Fibroblast of lung (primary cell): ENCODE measurements around the gene ARHGAP44. TPM values are rescaled to one million over a fixed set of nuclear protein-coding genes. Genes with fewer than 3 reads are reported as not detected.
"Not testable (repeated sequence)": the region's sequence is repeated elsewhere in the genome, so short reads cannot be mapped to it uniquely, and the experiment has no call there.

Experiments
- DNase-seq, 2 donors: peaks; one replicate each; pipeline versions ENCODE4 v3.0.0 to v3.0.0-alpha.2; 2010; ENCODE audit warnings: low read depth in 2 of 2
- H2AFZ ChIP-seq: 2 replicates; pipeline ENCODE4 v1.5.1; 2012; ENCODE audit warnings: low read length, control low read depth, inconsistent platforms
- H3K27ac ChIP-seq: 2 replicates; pipeline ENCODE4 v1.5.1; 2011; ENCODE audit warnings: low read length, control low read depth; ENCODE audit not compliant: insufficient read depth
- H3K27me3 ChIP-seq: 2 replicates; pipeline ENCODE4 v1.5.1; 2011; ENCODE audit warnings: mild to moderate bottlenecking, low read length; ENCODE audit not compliant: control insufficient read depth, insufficient read depth
- H3K36me3 ChIP-seq: 2 replicates; pipeline ENCODE4 v1.5.1; 2011; ENCODE audit warnings: low read length; ENCODE audit not compliant: control insufficient read depth, insufficient read depth
- H3K4me1 ChIP-seq: 2 replicates; pipeline ENCODE4 v1.5.1; 2011; ENCODE audit warnings: low read length; ENCODE audit not compliant: control insufficient read depth, insufficient read depth; ENCODE audit errors: extremely low read depth
- H3K4me2 ChIP-seq: 2 replicates; pipeline ENCODE4 v1.5.1; 2011; ENCODE audit warnings: low read length, control low read depth; ENCODE audit not compliant: insufficient read depth; ENCODE audit errors: extremely low read depth
- H3K4me3 ChIP-seq, 4 experiments: fragments of 200-600 bp in 1 of 4; sonication (generic) in 1 of 4; replicated peaks in 1 of 4; 2 replicates each; pipeline ENCODE4 v1.5.1; 2011 to 2016; ENCODE audit warnings: low read length in 4 of 4, low read depth in 3 of 4, mild to moderate bottlenecking in 3 of 4, control low read depth in 2 of 4, inconsistent platforms in 1 of 4, mixed read lengths in 1 of 4; ENCODE audit not compliant: insufficient read depth in 1 of 4; ENCODE audit errors: control extremely low read depth in 1 of 4
- H3K79me2 ChIP-seq: 2 replicates; pipeline ENCODE4 v1.5.1; 2012; ENCODE audit warnings: mild to moderate bottlenecking, low read length, inconsistent platforms; ENCODE audit not compliant: control insufficient read depth, insufficient read depth
- H3K9ac ChIP-seq: 2 replicates; pipeline ENCODE4 v1.5.1; 2011; ENCODE audit warnings: mild to moderate bottlenecking, low read length, control low read depth; ENCODE audit not compliant: insufficient read depth
- H3K9me3 ChIP-seq: 2 replicates; pipeline ENCODE4 v1.5.1; 2012; ENCODE audit warnings: low read depth, low read length; ENCODE audit not compliant: control insufficient read depth, insufficient read depth
- H4K20me1 ChIP-seq: 2 replicates; pipeline ENCODE4 v1.5.1; 2011; ENCODE audit warnings: low read length; ENCODE audit not compliant: control insufficient read depth, insufficient read depth; ENCODE audit errors: extremely low read depth
- EZH2 ChIP-seq: IDR thresholded peaks from 2 replicates; pipeline ENCODE4 v1.5.1; 2012; ENCODE audit warnings: low read length, control low read depth, mild to moderate bottlenecking; ENCODE audit errors: missing control alignments
- polyA plus RNA-seq, 2 donors: library from polyadenylated mRNA; depleted of rRNA in 1 of 2; stranded (reverse) in 1 of 2; unstranded in 1 of 2; fragments of >200 nt; gene quantifications; 2 replicates each; pipeline ENCODE4 v1.2.1, GENCODE V29; 2011 to 2012; ENCODE audit warnings: missing spikeins in 1 of 2
- total RNA-seq: library from RNA; depleted of rRNA; stranded (reverse); fragments of >200 nt; gene quantifications from 2 replicates; pipeline ENCODE4 v1.2.1, GENCODE V29; 2014
- TF ChIP-seq, protein P1 (sequence below), 2 donors: IDR thresholded peaks in 1 of 2; conservative IDR thresholded peaks in 1 of 2; 1 replicate in 1 of 2; 2 replicates in 1 of 2; pipeline ENCODE4 v1.5.1; 2011 to 2012; ENCODE audit warnings: low read length in 2 of 2, control low read depth in 1 of 2, inconsistent platforms in 1 of 2, low read depth in 1 of 2, mild to moderate bottlenecking in 1 of 2

The ARHGAP44 gene
- total and polyA plus RNA-seq, 2 donors (not counting 1 experiment from before 2014, with no cell fraction given) = 0.48 to 1.7 TPM

- no peaks in the 10 kb centered on the region for H3K27me3 ChIP-seq
- H3K9me3 ChIP-seq = no peaks in the 10 kb centered on the region
- H3K4me3 ChIP-seq = peak overlapping the region in 2 of 4 experiments; percentile 33 to 42
- no peaks in the 10 kb centered on the region for H4K20me1 ChIP-seq
- no peak overlapping the region for H3K9ac ChIP-seq
- H2AFZ ChIP-seq = peak overlapping the region; percentile 58
- no peaks in the 10 kb centered on the region for H3K79me2 ChIP-seq
- peak in 1 of 2 donors; percentile 18 for DNase-seq
- H3K27ac ChIP-seq = no peak overlapping the region
- H3K4me2 ChIP-seq = peak overlapping the region; percentile 54
- no peaks in the 10 kb centered on the region for H3K36me3 ChIP-seq
- H3K4me1 ChIP-seq = no peaks in the 10 kb centered on the region
- TF ChIP-seq, protein P1, sequence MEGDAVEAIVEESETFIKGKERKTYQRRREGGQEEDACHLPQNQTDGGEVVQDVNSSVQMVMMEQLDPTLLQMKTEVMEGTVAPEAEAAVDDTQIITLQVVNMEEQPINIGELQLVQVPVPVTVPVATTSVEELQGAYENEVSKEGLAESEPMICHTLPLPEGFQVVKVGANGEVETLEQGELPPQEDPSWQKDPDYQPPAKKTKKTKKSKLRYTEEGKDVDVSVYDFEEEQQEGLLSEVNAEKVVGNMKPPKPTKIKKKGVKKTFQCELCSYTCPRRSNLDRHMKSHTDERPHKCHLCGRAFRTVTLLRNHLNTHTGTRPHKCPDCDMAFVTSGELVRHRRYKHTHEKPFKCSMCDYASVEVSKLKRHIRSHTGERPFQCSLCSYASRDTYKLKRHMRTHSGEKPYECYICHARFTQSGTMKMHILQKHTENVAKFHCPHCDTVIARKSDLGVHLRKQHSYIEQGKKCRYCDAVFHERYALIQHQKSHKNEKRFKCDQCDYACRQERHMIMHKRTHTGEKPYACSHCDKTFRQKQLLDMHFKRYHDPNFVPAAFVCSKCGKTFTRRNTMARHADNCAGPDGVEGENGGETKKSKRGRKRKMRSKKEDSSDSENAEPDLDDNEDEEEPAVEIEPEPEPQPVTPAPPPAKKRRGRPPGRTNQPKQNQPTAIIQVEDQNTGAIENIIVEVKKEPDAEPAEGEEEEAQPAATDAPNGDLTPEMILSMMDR (conservative IDR thresholded peaks at IDR 0.05 in 1 of 2, IDR thresholded peaks at IDR 0.05 in 1 of 2; ENCODE audit: low read depth in 1 of 2, low read length in 2 of 2) = no peak
- no peak for TF ChIP-seq EZH2
Observed at GRCh38 chr17:12973496-12974004, 184.3 kb downstream of the ARHGAP44 start.

DNA sequence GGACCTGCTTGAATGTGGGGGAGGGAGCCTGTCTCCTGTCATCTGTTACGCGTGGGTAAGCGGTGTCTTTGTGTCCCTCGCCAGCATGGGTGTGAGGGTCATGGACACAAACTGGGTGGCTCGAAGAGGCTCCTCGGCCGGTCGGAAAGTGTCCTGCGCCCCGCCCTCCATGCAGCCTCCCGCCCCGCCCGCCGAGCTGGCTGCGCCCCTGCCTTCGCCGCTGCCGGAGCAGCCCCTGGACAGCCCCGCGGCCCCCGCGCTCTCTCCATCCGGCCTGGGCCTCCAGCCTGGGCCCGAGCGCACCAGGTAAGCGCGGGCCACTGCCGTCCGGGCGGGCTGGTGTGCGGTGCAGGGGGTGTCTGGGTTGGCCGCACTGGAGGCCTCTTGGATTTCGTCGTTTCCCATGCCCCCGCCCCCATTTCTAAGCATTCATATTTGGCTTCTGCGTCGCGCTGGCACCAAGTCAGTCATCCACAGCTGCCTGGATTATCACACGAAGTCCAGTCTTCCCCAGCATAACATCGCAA is 184.8 kb downstream of the ARHGAP44 start:
- no peaks in the 10 kb centered on the region for H3K36me3 ChIP-seq
- no peak overlapping the region for H3K27ac ChIP-seq
- no peaks in the 10 kb centered on the region for H3K79me2 ChIP-seq
- peak overlapping the region; percentile 54 for H3K4me2 ChIP-seq
- no peaks in the 10 kb centered on the region for H3K27me3 ChIP-seq
- peak overlapping the region in 2 of 4 experiments; percentile 33 to 42 for H3K4me3 ChIP-seq
- DNase-seq = peak in 1 of 2 donors; percentile 32
- H3K4me1 ChIP-seq = no peaks in the 10 kb centered on the region
- peak overlapping the region; percentile 58 for H2AFZ ChIP-seq
- H4K20me1 ChIP-seq = no peaks in the 10 kb centered on the region
- no peak overlapping the region for H3K9ac ChIP-seq
- TF ChIP-seq EZH2 = no peak
- TF ChIP-seq, protein P1 (conservative IDR thresholded peaks at IDR 0.05 in 1 of 2, IDR thresholded peaks at IDR 0.05 in 1 of 2; ENCODE audit: low read depth in 1 of 2, low read length in 2 of 2) = no peak
- H3K9me3 ChIP-seq = no peaks in the 10 kb centered on the region

DNA sequence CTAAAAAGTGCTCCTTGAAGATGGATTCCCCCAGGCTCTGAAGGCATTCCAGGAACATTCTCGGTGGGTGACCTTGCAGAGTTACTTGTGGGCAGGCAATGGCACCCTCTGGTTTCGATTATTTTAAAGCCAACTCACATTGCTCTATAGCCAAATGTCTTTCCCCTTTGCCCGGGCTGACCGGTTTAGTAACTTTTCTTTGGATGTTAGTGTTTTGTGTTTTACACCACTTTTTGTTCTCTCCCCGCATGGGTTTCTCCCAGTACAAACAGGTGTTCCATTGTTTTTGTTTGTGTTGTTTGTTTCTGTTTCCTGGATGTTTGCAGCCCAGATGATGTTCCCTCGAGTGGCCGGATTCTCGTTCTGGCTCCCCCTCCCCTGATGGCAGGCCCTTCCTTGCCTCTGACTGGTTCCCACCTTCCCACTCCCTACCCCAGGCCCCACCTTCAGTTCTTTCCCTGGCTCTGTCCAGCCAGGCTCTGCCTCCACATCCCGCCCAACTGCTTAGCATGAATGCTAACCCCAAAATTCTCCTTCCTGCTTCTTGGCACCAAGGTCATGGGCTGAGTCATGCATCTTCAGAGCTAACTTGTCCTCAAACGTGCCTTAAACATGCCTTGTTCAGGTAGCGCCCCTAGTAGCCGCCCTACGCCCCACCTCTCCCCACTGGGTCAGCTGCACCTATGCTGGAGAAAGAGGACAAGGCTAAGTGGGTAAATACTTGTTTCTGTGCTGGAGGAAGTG is 187.9 kb downstream of the ARHGAP44 start:
- Histone ChIP-seq H3K36me3 (no peaks in the 10 kb centered on the region), H3K4me3 (no peak overlapping the region), H3K27ac (no peak overlapping the region), H3K27me3 (no peaks in the 10 kb centered on the region), H3K79me2 (no peaks in the 10 kb centered on the region), H3K9me3 (no peaks in the 10 kb centered on the region), H2AFZ (no peak overlapping the region), H3K4me2 (no peak overlapping the region), H3K4me1 (no peaks in the 10 kb centered on the region), H3K9ac (no peak overlapping the region), H4K20me1 (no peaks in the 10 kb centered on the region)
- TF ChIP-seq EZH2 = no peak
- TF ChIP-seq, protein P1 (conservative IDR thresholded peaks at IDR 0.05 in 1 of 2, IDR thresholded peaks at IDR 0.05 in 1 of 2; ENCODE audit: low read depth in 1 of 2, low read length in 2 of 2) = no peak
- DNase-seq = peak in 1 of 2 donors; percentile 53

GRCh38 chr17:12978787-12979186 is 189.5 kb downstream of the ARHGAP44 start:
- not testable (repeated sequence) for H2AFZ ChIP-seq, H3K79me2 ChIP-seq, H3K4me3 ChIP-seq, H3K27ac ChIP-seq, H4K20me1 ChIP-seq, H3K4me2 ChIP-seq, H3K9ac ChIP-seq, H3K27me3 ChIP-seq, DNase-seq, H3K9me3 ChIP-seq, H3K36me3 ChIP-seq, H3K4me1 ChIP-seq
